Stomach (tissue), 4 donors: ENCODE data around the gene UBXN11.

ENCODE experiments used
- EP300 ChIP-seq: sonication (generic); formaldehyde crosslinking; IDR thresholded peaks from one replicate; pipeline ENCODE4 v1.6.1; 2017; ENCODE audit warnings: antibody characterized with exemption
- POLR2A ChIP-seq, 4 donors: fragments of 450-650 bp; IDR thresholded peaks; one replicate each; pipeline ENCODE4 v1.6.1; 2016; ENCODE audit warnings: antibody characterized with exemption in 4 of 4, control low read depth in 2 of 4, mild to moderate bottlenecking in 1 of 4, moderate library complexity in 1 of 4
- POLR2AphosphoS5 ChIP-seq, 3 donors: sonication (generic); formaldehyde crosslinking; IDR thresholded peaks; one replicate each; pipeline ENCODE4 v1.6.1; 2016; ENCODE audit warnings: antibody characterized with exemption in 3 of 3
- TF ChIP-seq, protein P1 (sequence below), 7 experiments: fragments of 450-650 bp in 4 of 7; fragments of 200-600 bp in 3 of 7; sonication (generic) in 3 of 7; IDR thresholded peaks; one replicate each; pipeline ENCODE4 v1.5.1; 2016 to 2019; ENCODE audit warnings: antibody characterized with exemption in 7 of 7, control low read depth in 2 of 7, mild to moderate bottlenecking in 1 of 7

DNA sequence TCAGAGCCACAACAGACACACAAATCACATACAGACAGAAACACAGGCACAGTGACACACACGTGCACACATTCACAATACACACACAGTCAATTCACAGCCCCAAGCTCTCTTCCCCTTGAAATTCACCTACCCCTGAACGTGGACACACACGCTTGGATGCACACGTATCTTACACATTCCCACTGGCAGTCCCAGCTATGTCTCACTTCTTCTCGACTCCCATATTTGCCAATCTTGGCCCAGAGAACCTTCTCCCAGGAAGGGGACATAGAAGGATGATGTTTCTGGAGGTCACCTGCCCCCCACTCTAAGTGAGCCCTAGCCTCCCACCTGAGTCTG, 45.9 kb upstream of the UBXN11 start:
- TF ChIP-seq, protein P1, sequence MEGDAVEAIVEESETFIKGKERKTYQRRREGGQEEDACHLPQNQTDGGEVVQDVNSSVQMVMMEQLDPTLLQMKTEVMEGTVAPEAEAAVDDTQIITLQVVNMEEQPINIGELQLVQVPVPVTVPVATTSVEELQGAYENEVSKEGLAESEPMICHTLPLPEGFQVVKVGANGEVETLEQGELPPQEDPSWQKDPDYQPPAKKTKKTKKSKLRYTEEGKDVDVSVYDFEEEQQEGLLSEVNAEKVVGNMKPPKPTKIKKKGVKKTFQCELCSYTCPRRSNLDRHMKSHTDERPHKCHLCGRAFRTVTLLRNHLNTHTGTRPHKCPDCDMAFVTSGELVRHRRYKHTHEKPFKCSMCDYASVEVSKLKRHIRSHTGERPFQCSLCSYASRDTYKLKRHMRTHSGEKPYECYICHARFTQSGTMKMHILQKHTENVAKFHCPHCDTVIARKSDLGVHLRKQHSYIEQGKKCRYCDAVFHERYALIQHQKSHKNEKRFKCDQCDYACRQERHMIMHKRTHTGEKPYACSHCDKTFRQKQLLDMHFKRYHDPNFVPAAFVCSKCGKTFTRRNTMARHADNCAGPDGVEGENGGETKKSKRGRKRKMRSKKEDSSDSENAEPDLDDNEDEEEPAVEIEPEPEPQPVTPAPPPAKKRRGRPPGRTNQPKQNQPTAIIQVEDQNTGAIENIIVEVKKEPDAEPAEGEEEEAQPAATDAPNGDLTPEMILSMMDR (IDR thresholded peaks at IDR 0.05) = no peak
- TF ChIP-seq POLR2A (IDR thresholded peaks at IDR 0.05) (no peak), EP300 (no peak), POLR2AphosphoS5 (IDR thresholded peaks at IDR 0.05) (no peak)
